Renal cortex interstitium (tissue), 11 donors: ENCODE measurements around the gene MTMR11. TPM values are rescaled to one million over a fixed set of nuclear protein-coding genes. Genes with fewer than 3 reads are reported as not detected.
"Not testable (repeated sequence)": the region's sequence is repeated elsewhere in the genome, so short reads cannot be mapped to it uniquely, and the experiment has no call there.

Experiments
- DNase-seq, 11 donors: peaks; one replicate each; pipeline ENCODE4 v3.0.0-alpha.2; 2013; ENCODE audit warnings: low read depth in 9 of 11, low spot score in 4 of 11; ENCODE audit errors: extremely low read depth in 1 of 11
- polyA plus RNA-seq, 3 donors: library from polyadenylated mRNA; unstranded; fragments of 120-200 nt; gene quantifications; one replicate each; pipeline ENCODE4 v1.2.1, GENCODE V29; 2013; ENCODE audit not compliant: insufficient read length in 3 of 3

The MTMR11 gene
- polyA plus RNA-seq, 3 donors: 26.6 to 42.2 (median 33.5) TPM

DNA sequence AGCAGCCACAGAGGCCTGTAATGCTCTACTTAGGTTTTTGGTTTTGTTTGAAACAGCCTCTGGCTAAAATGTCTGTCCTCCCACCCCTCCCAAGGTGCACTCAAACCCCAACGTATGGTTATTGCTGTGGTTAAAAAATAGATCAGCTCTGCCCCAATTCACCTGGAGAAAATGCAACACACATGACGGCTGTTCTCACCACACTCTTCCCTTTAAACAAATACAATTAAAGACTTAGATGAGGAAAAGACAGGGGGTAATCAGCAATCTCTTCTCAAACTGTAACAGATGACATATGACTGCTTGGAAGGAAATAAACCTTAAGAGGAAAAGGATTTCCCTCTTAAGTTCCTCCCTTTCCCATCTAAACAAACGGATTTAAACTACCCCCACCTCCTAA lies 6.2 kb upstream of the MTMR11 start:
- no peak for DNase-seq

DNA sequence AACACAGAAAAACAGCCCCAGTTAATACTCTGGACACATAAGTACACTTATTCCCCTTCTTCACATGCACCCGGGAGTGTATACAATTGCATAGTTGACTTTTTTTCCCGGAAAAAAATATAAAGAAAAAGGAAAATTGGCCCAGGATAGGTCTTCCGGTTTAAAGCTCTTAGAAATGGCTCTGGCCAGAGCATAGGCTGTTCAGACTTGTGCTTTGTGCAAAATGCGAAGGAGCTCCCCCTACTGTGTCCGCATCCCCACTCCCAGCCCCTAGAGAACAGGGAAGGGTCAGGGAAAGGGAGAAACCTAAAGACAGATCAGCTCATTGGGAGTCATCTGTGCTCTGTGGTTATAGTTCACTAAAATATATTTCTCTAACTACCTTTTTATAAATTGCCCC lies 5.5 kb upstream of the MTMR11 start:
- DNase-seq: peak in 2 of 11 donors; percentile 40 to 44

DNA sequence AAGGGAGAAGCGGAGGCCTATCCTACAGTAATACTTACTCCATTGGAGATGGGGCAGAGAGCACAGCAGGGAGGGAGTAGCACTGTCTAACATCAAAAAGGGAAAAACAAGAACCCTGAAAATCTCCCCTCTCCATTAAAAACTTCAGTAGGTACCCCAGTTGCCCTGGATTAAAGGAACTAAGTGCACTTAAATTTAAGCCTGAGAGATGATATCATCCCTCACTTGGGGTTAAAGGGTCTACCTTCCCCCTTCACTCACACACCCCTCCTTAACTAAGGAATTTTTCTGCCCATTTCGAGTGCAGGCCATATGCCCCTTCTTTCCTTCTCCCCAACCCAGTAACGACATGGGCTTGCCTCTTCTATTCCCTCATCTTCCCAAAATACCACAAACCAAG lies 3.7 kb upstream of the MTMR11 start:
- DNase-seq: no peak

DNA sequence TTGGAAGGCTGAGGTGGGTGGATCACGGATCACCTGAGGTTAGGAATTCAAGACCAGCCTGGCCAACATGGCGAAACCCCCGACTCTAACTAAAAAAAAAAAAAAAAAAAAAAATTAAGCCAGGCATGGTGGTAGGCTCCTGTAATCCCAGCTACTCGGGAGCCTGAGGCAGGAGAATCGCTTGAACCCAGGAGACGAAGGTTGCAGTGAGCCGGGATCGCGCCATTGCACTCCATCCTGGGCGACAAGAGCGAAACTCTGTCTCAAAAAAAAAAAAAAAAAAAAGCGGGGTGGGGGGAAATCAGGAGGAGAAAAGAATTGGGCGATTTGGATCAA lies 2.0 kb upstream of the MTMR11 start:
- not testable (repeated sequence) for DNase-seq

DNA sequence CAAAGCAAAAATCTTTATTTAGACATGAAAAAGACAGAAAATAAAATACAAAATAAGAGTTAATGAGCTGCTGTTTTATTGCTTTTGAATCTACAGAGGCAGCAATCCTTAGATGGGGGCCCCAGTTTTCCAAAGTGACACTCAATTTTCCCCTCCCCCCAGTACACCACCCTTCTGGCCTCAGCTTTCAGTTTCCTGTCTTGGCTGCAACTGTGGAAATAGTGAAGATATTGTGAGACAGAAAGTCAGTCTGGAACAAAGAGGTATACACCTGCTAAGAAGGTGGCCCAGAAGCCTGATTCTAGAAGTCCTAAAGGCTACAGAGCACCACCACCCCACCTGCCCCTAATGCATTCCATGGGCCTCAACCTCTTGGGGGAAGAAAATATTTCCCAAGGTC lies 1.1 kb upstream of the MTMR11 start:
- no peak for DNase-seq

DNA sequence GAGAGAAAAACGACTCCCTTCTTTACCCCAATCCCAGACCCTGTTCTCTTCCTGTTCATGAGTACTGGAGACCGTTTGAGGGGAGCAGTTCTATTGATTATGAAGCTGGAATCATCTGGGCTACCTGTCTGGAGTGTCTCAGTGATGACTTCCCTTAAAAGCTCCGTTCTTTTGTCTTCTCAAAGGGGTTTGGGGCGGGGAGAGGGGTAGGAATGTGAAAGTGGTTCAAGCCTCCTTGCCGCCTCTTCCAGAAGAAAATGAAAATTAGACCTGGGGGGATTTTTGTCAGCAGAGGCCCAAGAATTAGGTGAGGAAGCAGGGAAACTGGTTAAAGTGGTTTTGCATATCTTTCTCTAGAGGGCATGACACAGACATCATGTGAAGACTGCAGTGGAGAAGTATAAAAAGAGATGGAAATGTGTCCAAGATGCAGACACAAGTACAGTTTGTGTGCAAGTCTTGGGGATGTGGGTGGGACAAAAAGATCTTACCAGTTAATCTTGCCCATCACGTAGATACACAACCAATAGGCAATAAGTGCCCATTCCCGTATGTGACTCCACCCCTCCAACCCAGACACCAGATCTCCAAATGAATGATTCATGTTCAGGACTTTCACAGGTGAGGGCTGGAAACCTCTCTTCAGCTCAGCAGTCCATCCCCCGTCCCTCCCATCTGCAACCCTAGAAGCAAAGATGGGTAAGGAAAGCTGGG lies 470 bp upstream of the MTMR11 start:
- DNase-seq: no peak

DNA sequence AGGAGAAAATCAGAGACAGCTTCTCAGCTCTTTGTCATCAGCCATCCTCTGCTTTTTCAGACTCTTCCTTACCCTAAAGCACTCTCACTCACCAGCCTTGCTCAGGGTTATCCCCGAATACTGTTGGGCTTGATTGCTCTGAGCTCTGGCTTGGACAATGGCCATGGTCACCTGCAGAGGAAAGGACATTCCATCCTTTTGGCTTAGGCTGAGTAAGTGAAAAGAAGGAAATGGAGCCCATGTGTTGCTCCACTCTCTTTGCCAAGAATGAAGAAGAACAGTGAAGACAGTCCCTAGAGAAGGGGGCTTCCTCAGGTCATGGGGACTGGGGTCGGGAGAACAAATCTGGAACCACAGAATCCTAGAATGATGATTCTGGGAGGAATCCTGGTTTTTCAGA lies 2.3 kb downstream of the MTMR11 start:
- DNase-seq: no peak

DNA sequence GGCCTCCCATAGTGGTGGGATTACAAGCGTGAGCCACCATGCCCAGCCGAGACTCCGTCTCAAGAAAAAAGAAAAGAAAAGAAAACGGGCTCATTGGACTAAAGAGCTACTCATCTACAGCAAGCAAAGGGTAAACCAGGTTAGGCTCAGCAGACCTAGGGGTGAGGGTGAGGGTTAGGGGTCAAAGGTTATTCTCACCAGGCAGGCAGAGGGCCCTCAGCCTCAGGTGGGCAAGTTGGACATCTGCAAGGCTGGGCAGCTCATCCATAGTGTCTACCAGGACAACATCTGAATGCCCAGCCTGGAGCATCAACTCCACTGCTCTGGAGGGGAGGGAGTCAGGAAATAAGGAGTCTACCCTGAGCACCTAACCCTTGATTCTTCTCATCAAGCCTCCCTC lies 3.5 kb downstream of the MTMR11 start:
- DNase-seq: no peak

DNA sequence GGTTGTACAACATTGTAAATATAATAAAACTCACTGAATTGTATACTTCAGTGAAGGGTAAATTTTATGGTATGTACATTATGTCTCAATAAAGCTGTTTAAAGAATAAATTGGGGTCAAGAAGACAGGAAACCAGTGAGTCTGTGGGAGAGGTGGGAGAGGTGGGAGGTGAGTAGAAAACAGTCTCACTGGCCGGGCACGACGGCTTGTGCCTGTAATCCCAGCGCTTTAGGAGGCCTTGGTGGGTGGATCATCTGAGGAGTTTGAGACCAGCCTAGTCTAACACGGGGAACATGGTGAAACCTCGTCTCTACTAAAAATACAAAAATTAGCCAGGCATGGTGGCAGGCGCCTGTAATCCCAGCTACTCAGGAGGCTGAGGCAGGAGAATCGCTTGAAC lies 4.2 kb downstream of the MTMR11 start:
- no peak for DNase-seq

DNA sequence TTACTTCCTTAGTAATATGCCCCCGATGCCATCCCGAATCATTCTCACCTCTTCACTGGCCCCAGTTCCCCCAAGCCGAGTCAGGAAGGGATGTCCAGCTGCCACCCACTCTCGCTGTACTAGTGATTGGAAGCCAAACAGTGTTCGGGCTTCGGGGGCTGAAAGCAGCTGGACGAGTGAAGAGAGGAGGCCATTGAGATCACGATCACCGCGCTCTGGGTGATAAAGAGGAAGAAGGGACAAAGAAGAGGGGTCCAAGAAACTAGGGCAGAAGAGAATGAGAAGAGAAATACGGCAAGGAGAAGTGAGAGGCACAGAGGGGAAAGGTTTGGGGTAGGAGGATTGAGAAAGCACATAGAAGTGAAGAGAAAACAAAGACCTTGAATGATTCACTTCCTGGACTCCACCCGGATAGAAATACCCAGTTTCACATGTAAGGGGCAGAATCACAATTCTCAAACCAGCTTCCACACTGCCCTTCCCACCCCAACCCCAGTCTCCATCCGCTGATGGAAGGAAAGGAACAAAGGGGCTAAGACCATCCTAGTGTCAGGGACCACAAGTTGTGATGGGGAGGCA lies 5.4 kb downstream of the MTMR11 start:
- no peak for DNase-seq

DNA sequence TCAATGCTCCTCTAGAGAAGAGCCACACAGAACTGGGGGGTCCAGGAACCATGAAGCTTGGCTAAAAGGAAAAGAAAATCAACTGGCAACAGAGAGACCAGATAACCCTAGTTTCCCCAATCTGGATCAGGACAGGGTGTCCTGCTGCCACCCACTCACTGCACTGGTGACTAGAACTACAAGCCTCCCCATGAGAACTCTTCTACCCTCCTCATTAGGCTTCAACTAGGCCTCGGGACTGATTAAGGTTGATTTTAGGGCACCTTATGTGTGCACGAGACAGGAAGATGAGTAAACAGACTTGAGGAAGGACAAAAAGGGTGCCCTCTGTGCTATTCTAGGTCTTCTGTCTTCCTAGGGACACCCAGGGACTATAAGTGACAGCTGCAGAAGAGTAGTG lies 6.8 kb downstream of the MTMR11 start:
- DNase-seq: no peak

DNA sequence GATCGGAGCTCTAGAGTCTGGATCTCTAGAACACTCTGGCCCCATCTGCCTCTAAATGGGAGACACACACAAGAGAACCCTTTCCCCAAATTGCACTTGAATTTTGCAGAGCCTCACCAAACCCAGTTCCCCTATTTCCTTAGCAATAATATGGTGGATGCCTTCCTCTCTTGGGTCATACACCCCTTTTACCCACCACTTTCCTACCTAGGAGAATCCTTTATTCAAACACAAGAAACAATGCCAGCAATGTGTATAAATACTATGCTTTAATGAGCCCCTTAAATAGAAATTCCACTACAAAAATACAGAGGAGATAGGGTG lies 8.3 kb downstream of the MTMR11 start:
- DNase-seq: no peak

DNA sequence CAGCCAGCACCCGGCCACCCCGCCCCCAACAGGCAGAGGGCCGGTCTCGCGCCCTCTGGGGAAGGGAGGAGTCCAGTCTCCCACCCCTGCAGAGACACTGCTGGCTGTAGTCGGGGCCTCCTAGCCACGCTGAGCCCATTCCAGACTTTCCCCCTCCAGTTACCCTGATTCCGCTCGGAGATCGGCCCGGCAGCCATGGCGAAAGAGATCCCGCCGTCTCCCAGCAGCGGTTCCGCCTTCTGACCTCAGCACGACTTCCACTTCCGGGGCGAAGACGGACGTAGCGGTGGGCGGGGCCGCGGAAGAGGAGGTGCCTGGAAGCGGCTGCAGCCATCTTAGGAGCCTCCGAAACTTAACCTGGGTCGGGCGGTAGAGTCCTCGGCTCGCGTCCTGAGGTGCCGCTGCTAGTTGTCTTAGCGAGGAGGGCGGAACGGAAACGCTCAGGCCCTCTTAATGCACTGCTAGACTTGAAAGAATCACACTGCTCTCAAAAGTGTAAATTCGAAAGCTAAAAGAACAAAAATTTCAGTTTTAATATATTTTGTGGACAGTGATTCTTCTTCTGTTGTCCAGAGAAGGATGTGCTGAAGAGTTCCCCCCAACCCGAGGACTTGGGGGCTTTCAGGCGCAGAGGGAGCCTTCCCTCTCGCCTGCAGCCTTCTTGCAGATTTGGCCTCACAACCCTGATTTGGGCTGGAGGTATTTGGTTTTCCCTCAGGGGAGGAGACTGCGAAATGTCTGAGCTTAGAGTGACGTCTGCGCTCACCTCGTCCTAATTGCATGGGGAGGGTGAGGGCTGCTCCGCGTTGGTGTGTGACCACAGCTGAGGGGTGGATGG lies 8.9 kb downstream of the MTMR11 start, which contains the start of gene SF3B4:
TSS of gene SF3B4 (minus strand) at position 241 of the 838 bp plus-strand sequence. CDS start at position 197, 44 bp downstream.
- peak; percentile 83 to 94 (median 92) for DNase-seq

DNA sequence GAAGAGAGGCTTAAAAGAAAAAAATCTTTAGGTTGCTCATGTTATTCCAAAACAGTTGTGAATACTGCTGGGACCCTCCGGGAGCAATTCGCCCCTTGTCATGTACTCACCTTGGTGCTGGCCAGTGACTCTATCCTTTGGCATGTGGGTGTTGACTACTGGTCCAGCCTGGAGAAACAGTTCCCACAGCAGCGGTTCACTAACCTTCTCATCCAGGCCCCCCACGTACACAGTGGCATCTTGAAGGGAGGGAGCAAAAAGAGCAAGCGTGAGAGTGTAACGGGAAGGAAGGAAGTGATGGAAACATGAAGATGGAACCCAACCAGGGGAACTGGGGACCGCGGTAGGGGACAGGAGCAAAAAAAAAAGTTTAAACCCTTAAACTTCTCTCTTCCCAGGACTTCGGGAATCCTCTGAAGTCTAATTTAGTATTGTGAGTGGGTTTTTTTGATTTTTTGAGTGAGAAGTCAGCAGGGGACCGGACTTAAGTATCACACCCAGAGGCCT lies 9.6 kb downstream of the MTMR11 start:
- no peak for DNase-seq

DNA sequence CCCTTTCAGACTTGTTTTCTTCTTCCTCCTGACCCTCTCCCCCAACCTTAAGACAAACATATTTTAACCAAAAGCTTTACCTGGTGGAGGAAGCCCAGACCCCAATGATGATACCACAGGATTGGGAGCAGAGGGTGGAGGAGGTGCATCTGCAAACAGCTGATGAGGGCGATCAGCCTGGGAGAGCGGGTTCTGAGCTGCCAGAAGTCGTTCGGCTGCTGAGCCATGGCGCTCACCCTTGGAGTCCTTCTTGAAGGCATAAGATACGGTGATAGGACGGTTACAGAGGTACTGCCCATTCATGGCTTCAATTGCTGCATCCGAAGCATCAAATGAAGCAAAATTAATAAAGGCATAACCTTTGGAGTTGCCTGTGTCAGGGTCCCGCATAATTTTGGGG lies 10.4 kb downstream of the MTMR11 start:
- DNase-seq: no peak

DNA sequence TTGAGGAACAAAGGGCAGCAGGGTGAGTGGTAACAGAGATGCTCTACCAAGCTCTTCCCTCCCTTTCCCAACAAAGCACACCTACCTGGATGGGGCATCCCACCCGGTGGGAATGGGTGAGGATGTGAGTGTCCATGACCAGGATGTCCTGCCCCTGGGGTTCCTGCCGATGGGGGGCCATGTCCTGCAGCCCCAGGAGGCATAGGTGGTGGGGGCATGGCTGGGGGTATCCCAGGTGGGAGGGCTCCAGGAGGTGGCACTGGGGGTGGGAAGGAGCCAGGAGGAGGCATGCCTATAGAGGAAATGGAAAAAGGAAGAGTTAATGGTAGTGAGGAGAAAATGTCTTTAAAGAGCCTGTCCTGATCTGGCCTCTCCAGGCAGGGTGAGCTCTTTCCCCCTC lies 10.9 kb downstream of the MTMR11 start:
- DNase-seq: no peak

DNA sequence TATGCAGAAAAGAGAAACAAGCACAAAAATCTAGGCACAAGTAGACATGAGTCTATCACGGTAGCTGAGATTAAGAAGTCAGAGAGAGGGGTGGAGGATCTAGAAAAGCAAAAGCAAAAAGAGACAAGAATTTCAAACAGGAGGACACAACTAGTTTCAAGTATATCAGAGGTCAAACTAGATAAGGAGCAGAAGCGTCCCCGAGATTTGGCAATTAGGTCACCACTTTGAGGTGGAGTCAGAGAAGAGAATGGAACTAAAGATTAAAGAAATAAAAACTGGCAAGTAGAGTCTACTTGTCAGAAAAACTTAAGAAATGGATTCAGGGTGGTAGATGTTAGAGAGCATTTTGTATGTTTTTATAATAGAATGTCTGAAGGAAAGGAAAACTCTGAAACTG lies 11.3 kb downstream of the MTMR11 start:
- DNase-seq: no peak

DNA sequence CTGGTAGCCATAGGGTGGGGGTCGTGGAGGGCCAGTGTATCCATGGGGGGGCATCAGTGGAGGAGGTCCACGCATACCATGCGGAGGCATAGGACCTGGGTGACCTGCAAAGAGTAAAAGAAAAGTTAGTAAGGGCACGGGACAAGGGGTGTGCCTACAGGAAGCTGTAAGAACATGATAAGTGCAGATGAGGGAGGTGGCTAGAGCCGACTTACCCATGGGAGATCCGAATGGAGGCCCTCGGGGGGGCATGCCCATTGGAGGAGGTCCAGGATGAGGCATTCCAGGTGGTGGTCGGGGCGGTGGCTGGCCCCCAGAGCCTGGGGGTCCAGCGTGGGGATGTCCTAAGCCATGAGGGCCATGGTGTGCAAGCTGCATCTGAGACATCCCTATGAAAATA lies 13.1 kb downstream of the MTMR11 start:
- DNase-seq: no peak

DNA sequence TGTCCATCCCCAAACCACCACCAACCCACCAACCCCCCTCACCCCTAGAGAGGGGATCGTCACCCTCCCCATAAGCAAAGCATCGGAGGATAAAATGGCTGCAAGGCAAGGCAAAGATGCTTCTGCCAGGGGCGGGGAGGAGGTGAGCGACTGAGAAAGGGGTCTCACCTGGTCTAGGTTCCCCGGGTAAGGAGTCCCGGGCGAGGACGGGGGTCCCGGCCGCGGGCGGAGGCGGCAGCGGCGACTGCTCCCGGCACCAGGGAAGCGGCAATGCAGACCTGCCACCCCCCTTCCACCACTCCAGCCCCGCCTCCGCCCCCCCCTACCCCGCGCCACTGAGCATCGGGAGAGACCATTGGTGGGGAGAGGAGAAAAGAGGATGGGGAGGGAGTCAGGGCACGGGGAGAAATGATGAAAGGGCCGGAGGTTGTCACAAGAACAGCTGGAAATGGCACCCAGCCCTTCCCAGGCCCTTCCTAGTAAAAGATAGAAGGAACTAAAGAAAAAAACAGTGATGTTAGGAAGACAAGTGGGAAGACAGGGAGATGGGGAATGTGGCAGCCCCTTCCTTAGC lies 19.0 kb downstream of the MTMR11 start, which contains the start of gene SV2A:
TSS of gene SV2A (minus strand) at position 274 of the 574 bp plus-strand sequence. CDS start 4,004 bp downstream, outside the sequence.
- peak in 2 of 11 donors; percentile 40 to 46 for DNase-seq

DNA sequence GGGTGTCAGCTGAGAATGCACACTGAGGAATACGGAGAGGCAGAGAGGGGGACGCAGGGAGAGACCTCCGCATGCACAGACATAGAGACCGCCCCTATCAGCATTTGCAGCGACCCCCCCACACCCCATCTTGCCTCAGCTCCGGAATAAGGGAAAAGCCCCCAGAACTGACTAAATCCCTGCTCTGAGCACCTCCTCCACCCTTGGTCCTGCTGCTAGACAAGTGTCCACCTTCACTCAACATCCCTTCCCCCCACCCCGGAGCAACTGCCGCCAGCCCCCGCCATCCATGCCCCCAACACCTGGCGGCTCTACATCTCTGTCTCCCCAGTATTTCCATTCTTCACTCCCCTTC lies 19.8 kb downstream of the MTMR11 start:
- no peak for DNase-seq
